HepG2 (cell line): ENCODE data around the gene CDKN1A. TPM values are rescaled to one million over a fixed set of nuclear protein-coding genes. Genes with fewer than 3 reads are reported as not detected.

Source experiments
- CSRNP1 ChIP-seq: sonication (generic); formaldehyde crosslinking; IDR thresholded peaks from 2 replicates; pipeline ENCODE4 v1.8.1; 2023; ENCODE audit warnings: mild to moderate bottlenecking, missing genetic modification reagents
- RBM22 ChIP-seq: fragments of 200-400 bp; formaldehyde crosslinking; optimal IDR thresholded peaks from 2 replicates; pipeline ENCODE3; 2017; ENCODE audit warnings: mild to moderate bottlenecking, low read length, moderate library complexity
- SOX13 ChIP-seq, 3 experiments: fragments of 450-650 bp in 1 of 3; sonication (generic) in 1 of 3; formaldehyde crosslinking in 1 of 3; IDR thresholded peaks in 2 of 3; conservative IDR thresholded peaks in 1 of 3; 2 replicates each; pipeline versions ENCODE4 v1.5.0 to v1.6.1; 2016 to 2020; ENCODE audit warnings: antibody characterized with exemption in 1 of 3, mild to moderate bottlenecking in 1 of 3, missing compliant biosample characterization in 1 of 3, missing genetic modification reagents in 1 of 3, moderate library complexity in 1 of 3
- ZBTB38 ChIP-seq: sonication (generic); formaldehyde crosslinking; IDR thresholded peaks from 2 replicates; pipeline ENCODE4 v1.5.1; 2020; ENCODE audit warnings: mild to moderate bottlenecking, missing genetic modification reagents
- ZNF143 ChIP-seq: sonication (generic); formaldehyde crosslinking; IDR thresholded peaks from 2 replicates; pipeline ENCODE4 v1.4.0; 2020; ENCODE audit warnings: missing genetic modification reagents
- ZNF235 ChIP-seq: sonication (generic); formaldehyde crosslinking; IDR thresholded peaks from 2 replicates; pipeline ENCODE4 v1.8.1; 2023; ENCODE audit warnings: mild to moderate bottlenecking, missing genetic modification reagents, borderline replicate concordance
- ZNF33A ChIP-seq: sonication (generic); formaldehyde crosslinking; IDR thresholded peaks from 2 replicates; pipeline ENCODE4 v1.5.1; 2020; ENCODE audit warnings: missing genetic modification reagents, mild to moderate bottlenecking, moderate library complexity, borderline replicate concordance
- ZNF619 ChIP-seq: sonication (generic); formaldehyde crosslinking; IDR thresholded peaks from 2 replicates; pipeline ENCODE4 v1.4.0; 2020; ENCODE audit warnings: mild to moderate bottlenecking, missing genetic modification reagents
- ZSCAN31 ChIP-seq: sonication (generic); formaldehyde crosslinking; IDR thresholded peaks from 2 replicates; pipeline ENCODE4 v1.5.0; 2020; ENCODE audit warnings: low read depth, mild to moderate bottlenecking, missing genetic modification reagents
- polyA plus RNA-seq, 8 experiments: library from polyadenylated mRNA; depleted of rRNA in 3 of 8; stranded (reverse) in 7 of 8; unstranded in 1 of 8; fragments of >200 nt; fragmentation: Illumina TruSeq in 4 of 8; extraction: Trizol in 4 of 8; gene quantifications; 2 replicates each; pipeline versions ENCODE4 v1.2.1 to v1.2.3, GENCODE V29; 2011 to 2016; ENCODE audit warnings: low read depth in 4 of 8, missing spikeins in 1 of 8, mixed read lengths in 1 of 8; ENCODE audit not compliant: insufficient read depth in 1 of 8
- total RNA-seq, 5 experiments: library from RNA; depleted of rRNA; stranded (reverse); fragments of >200 nt; fragmentation: Illumina TruSeq; extraction: Trizol; gene quantifications; 2 replicates each; pipeline ENCODE4 v1.2.3, GENCODE V29; 2016; ENCODE audit warnings: low read depth in 1 of 5

Gene CDKN1A
- total and polyA plus RNA-seq, 2 of the 13 experiments (the other 11 are each of a cell fraction or from before 2014, with no cell fraction given) = 60.7 to 92.1 TPM

- TF ChIP-seq CSRNP1 (CRISPR knock-in tag) (peak; percentile 73; the same call in 1 of the 2 replicates), ZSCAN31 (CRISPR knock-in tag) (no peak; the same call in 1 of the 2 replicates), ZNF143 (CRISPR knock-in tag) (no peak), RBM22 (no peak), ZNF33A (0 out of 2 replicates have a peak, but pooled peaks have one; percentile 88), ZNF235 (CRISPR knock-in tag) (0 out of 2 replicates have a peak, but pooled peaks have one; percentile 5), ZBTB38 (CRISPR knock-in tag) (no peak), SOX13 (IDR thresholded peaks at IDR 0.05) (no peak), SOX13 (CRISPR knock-in tag; conservative IDR thresholded peaks at IDR 0.05 in 1 of 2, IDR thresholded peaks at IDR 0.05 in 1 of 2) (no peak), ZNF619 (CRISPR knock-in tag) (0 out of 2 replicates have a peak, but pooled peaks have one; percentile 1)
These were observed 724 bp downstream of the CDKN1A start (continued) for GRCh38 chr6:36679043-36679833.
